T-helper 22 cell (primary cell): ENCODE results near the gene C2orf92.
"Not testable (repeated sequence)": the region's sequence is repeated elsewhere in the genome, so short reads cannot be mapped to it uniquely, and the experiment has no call there.

Source experiments
- DNase-seq: peaks from one replicate; pipeline ENCODE4 v3.0.0-alpha.2; 2020; ENCODE audit warnings: low read depth

C2orf92 gene

GRCh38 chr2:97660044-97660774 lies 9.3 kb upstream of the C2orf92 start:
- DNase-seq = no peak

- DNase-seq = no peak
These were observed 8.6 kb upstream of the C2orf92 start for GRCh38 chr2:97660775-97661389.

GRCh38 chr2:97661927-97662326 lies 7.6 kb upstream of the C2orf92 start:
- no peak for DNase-seq

GRCh38 chr2:97662386-97662894 lies 7.1 kb upstream of the C2orf92 start:
- no peak for DNase-seq

- peak; percentile 77 for DNase-seq
These were observed 6.5 kb upstream of the C2orf92 start for GRCh38 chr2:97662895-97663625.

- no peak for DNase-seq
These were observed 5.9 kb upstream of the C2orf92 start for GRCh38 chr2:97663626-97663961.

GRCh38 chr2:97663962-97664635 lies 5.4 kb upstream of the C2orf92 start, which contains the start of gene ACTR1B:
Gene ACTR1B, minus strand, starts transcription at chr2:97664044. Its CDS starts 154 bp downstream, at chr2:97663890.
- DNase-seq = peak; percentile 97

GRCh38 chr2:97664636-97664970 lies 4.9 kb upstream of the C2orf92 start:
- DNase-seq = no peak

- no peak for DNase-seq
These were observed 958 bp downstream of the C2orf92 start for GRCh38 chr2:97670471-97670870.

GRCh38 chr2:97671526-97671925 lies 2.0 kb downstream of the C2orf92 start:
- no peak for DNase-seq

- not testable (repeated sequence) for DNase-seq
These were observed 3.2 kb downstream of the C2orf92 start for GRCh38 chr2:97672606-97673140.

GRCh38 chr2:97673182-97673914 lies 3.8 kb downstream of the C2orf92 start:
- no peak for DNase-seq

GRCh38 chr2:97673915-97674283 lies 4.4 kb downstream of the C2orf92 start:
- DNase-seq = no peak

- no peak for DNase-seq
These were observed 6.1 kb downstream of the C2orf92 start for GRCh38 chr2:97675430-97676113.

- no peak for DNase-seq
These were observed 7.1 kb downstream of the C2orf92 start for GRCh38 chr2:97676620-97677019.

GRCh38 chr2:97677480-97677879 lies 8.0 kb downstream of the C2orf92 start:
- no peak for DNase-seq

GRCh38 chr2:97678298-97678697 lies 8.8 kb downstream of the C2orf92 start:
- no peak for DNase-seq

- not testable (repeated sequence) for DNase-seq
These were observed 17.7 kb downstream of the C2orf92 start for GRCh38 chr2:97687235-97687634.

GRCh38 chr2:97688062-97688827 lies 18.7 kb downstream of the C2orf92 start:
- no peak for DNase-seq

GRCh38 chr2:97691166-97691565 lies 21.7 kb downstream of the C2orf92 start:
- no peak for DNase-seq
